Endothelial cell of umbilical vein (primary cell): ENCODE data around the gene SLC1A6. TPM values are rescaled to one million over a fixed set of nuclear protein-coding genes. Genes with fewer than 3 reads are reported as not detected.

Source experiments
- BruUV-seq: library from RNA; stranded (reverse); fragments of 400-500 nt; replicated peaks from 2 replicates; lab custom pipeline; 2021; lab: Mats Ljungman, UMichigan
- CTCF ChIA-PET: fragments of 300-600, 350-600 bp; sonication (Branson Sonifier 250); formaldehyde crosslinking; loops from one replicate; lab custom pipeline; 2021; ENCODE audit warnings: antibody characterized with exemption, inconsistent platforms; lab: Charles Lee
- POLR2A ChIA-PET: fragments of 300-600, 350-600 bp; sonication (Branson Sonifier 250); formaldehyde crosslinking; loops from one replicate; lab custom pipeline; 2021; ENCODE audit warnings: antibody characterized with exemption, inconsistent platforms; lab: Charles Lee
- DNase-seq: peaks from one replicate; pipeline ENCODE4 v3.0.0-alpha.2; 2011; ENCODE audit warnings: low read depth, low spot score
- FAIRE-seq: peaks from 2 replicates; lab custom pipeline; 2011; peaks lifted over from hg19 to GRCh38; lab: Jason Lieb, UNC
- H2AFZ ChIP-seq: 2 replicates; pipeline ENCODE4 v1.6.0; 2012; ENCODE audit warnings: low read depth, low read length, control low read depth, inconsistent platforms
- H3K27ac ChIP-seq: 2 replicates; pipeline ENCODE4 v1.5.1; 2011; ENCODE audit warnings: low read depth, mild to moderate bottlenecking, control low read depth, low read length, moderate library complexity; ENCODE audit not compliant: insufficient read depth
- H3K27me3 ChIP-seq, 2 experiments: 2 replicates each; pipeline versions ENCODE4 v1.6.0 to v1.6.1; 2011; ENCODE audit warnings: low read length in 2 of 2, mixed read lengths in 1 of 2; ENCODE audit not compliant: control insufficient read depth in 2 of 2, insufficient read depth in 2 of 2
- H3K36me3 ChIP-seq, 2 experiments: 2 replicates in 1 of 2; 3 replicates in 1 of 2; pipeline ENCODE4 v1.5.1; 2011; ENCODE audit warnings: low read length in 2 of 2, mild to moderate bottlenecking in 1 of 2, moderate library complexity in 1 of 2; ENCODE audit not compliant: control insufficient read depth in 2 of 2, insufficient read depth in 2 of 2; ENCODE audit errors: extremely low read depth in 1 of 2
- H3K4me1 ChIP-seq: 3 replicates; pipeline ENCODE4 v1.5.1; 2011; ENCODE audit warnings: mild to moderate bottlenecking, low read length; ENCODE audit not compliant: control insufficient read depth, insufficient read depth; ENCODE audit errors: extremely low read depth
- H3K4me2 ChIP-seq: 2 replicates; pipeline ENCODE4 v1.6.1; 2011; ENCODE audit warnings: low read length, control low read depth, mixed read lengths; ENCODE audit not compliant: insufficient read depth
- H3K4me3 ChIP-seq, 3 experiments: fragments of 200-600 bp in 1 of 3; sonication (generic), shearing (Covaris generic) in 1 of 3; replicated peaks in 1 of 3; 2 replicates each; pipeline ENCODE4 v1.5.1; 2011 to 2016; ENCODE audit warnings: control low read depth in 3 of 3, low read length in 3 of 3, mild to moderate bottlenecking in 2 of 3, inconsistent platforms in 1 of 3, low read depth in 1 of 3, moderate library complexity in 1 of 3; ENCODE audit not compliant: insufficient read depth in 1 of 3
- H3K79me2 ChIP-seq: 2 replicates; pipeline ENCODE4 v1.6.0; 2012; ENCODE audit warnings: low read length, inconsistent platforms; ENCODE audit not compliant: control insufficient read depth, insufficient read depth
- H3K9ac ChIP-seq: replicated peaks from 2 replicates; pipeline ENCODE3; 2011; ENCODE audit warnings: low read length, control low read depth; ENCODE audit not compliant: insufficient read depth; ENCODE audit errors: extremely low read depth
- H3K9me1 ChIP-seq: replicated peaks from 3 replicates; pipeline ENCODE4 v1.6.0; 2011; ENCODE audit warnings: mild to moderate bottlenecking, low read length; ENCODE audit not compliant: control insufficient read depth, insufficient read depth; ENCODE audit errors: extremely low read depth
- H3K9me3 ChIP-seq: replicated peaks from 2 replicates; pipeline ENCODE4 v1.5.1; 2012; ENCODE audit warnings: low read length, inconsistent platforms; ENCODE audit not compliant: control insufficient read depth, insufficient read depth
- H4K20me1 ChIP-seq: replicated peaks from 2 replicates; pipeline ENCODE3; 2011; ENCODE audit warnings: mild to moderate bottlenecking, low read length; ENCODE audit not compliant: control insufficient read depth, insufficient read depth; ENCODE audit errors: extremely low read depth
- CTCF ChIP-seq, 2 donors: IDR thresholded peaks; 1 replicate in 1 of 2; 2 replicates in 1 of 2; pipeline ENCODE4 v1.5.1; 2011; ENCODE audit warnings: low read length in 2 of 2, mild to moderate bottlenecking in 2 of 2, moderate library complexity in 2 of 2, control low read depth in 1 of 2, inconsistent platforms in 1 of 2, low read depth in 1 of 2; ENCODE audit not compliant: insufficient read depth in 1 of 2; ENCODE audit errors: extremely low read depth in 1 of 2
- EZH2 ChIP-seq: IDR thresholded peaks from 2 replicates; pipeline ENCODE4 v1.6.1; 2012; ENCODE audit warnings: borderline replicate concordance, low read depth, mild to moderate bottlenecking, moderate library complexity, low read length, inconsistent platforms; ENCODE audit not compliant: severe bottlenecking
- FOS ChIP-seq: IDR thresholded peaks from 2 replicates; pipeline ENCODE4 v1.6.1; 2011; ENCODE audit warnings: mild to moderate bottlenecking, low read length, moderate library complexity, borderline replicate concordance; ENCODE audit not compliant: insufficient read depth
- GATA2 ChIP-seq: IDR thresholded peaks from 2 replicates; pipeline ENCODE4 v1.7.0; 2011; ENCODE audit warnings: low read depth, mild to moderate bottlenecking, moderate library complexity, mixed read lengths, low read length; ENCODE audit not compliant: insufficient read length, insufficient read depth
- JUN ChIP-seq: IDR thresholded peaks from 2 replicates; pipeline ENCODE4 v1.6.1; 2011; ENCODE audit warnings: borderline replicate concordance, low read depth; ENCODE audit not compliant: insufficient read length, insufficient read depth
- MAX ChIP-seq: IDR thresholded peaks from 2 replicates; pipeline ENCODE4 v1.6.1; 2011; ENCODE audit not compliant: insufficient read depth, insufficient read length
- MYC ChIP-seq: IDR thresholded peaks from one replicate; pipeline ENCODE4 v1.6.1; 2011; ENCODE audit warnings: mild to moderate bottlenecking, low read depth, low read length
- POLR2A ChIP-seq: IDR thresholded peaks from 2 replicates; pipeline ENCODE4 v1.6.1; 2012; ENCODE audit warnings: low read depth, mild to moderate bottlenecking, control low read depth, low read length
- POLR2AphosphoS5 ChIP-seq: IDR thresholded peaks from 2 replicates; pipeline ENCODE4 v1.6.1; 2012; ENCODE audit warnings: low read depth, mild to moderate bottlenecking, control low read depth, low read length, moderate library complexity; ENCODE audit not compliant: insufficient read depth
- dilution Hi-C: fragments of 300-500 bp; cut with MboI; formaldehyde crosslinking; loops from one replicate; pipeline ENCODE4 v1.15.0; 2019; ENCODE audit warnings: low sequenced_read_pairs; ENCODE audit not compliant: extremely low pct_ligation_motif_present
- intact Hi-C: fragments of 100-400 bp; cut with micrococcal nuclease; formaldehyde crosslinking; loops from one replicate; pipeline ENCODE4 v1.10.0; 2022
- polyA plus RNA-seq, 4 experiments: library from polyadenylated mRNA; depleted of rRNA in 3 of 4; stranded (reverse) in 3 of 4; unstranded in 1 of 4; fragments of >200 nt; gene quantifications; 2 replicates each; pipeline versions ENCODE4 v1.2.1 to v1.2.3, GENCODE V29; 2011 to 2012; ENCODE audit warnings: missing spikeins in 1 of 4
- total RNA-seq: library from RNA; stranded (reverse); gene quantifications from 2 replicates; pipeline ENCODE4 v1.2.3, GENCODE V29; 2021

SLC1A6 gene
- total and polyA plus RNA-seq, 2 donors (not counting 3 experiments of a cell fraction or from before 2014, with no cell fraction given), result not detected

GRCh38 chr19:14961956-14962685, 17.5 kb downstream of the SLC1A6 start:
- TF ChIP-seq POLR2AphosphoS5 (no peak), POLR2A (no peak), FOS (no peak), JUN (no peak), GATA2 (no peak), MAX (no peak), EZH2 (no peak), MYC (no peak), CTCF (IDR thresholded peaks at IDR 0.05; ENCODE audit: extremely low read depth in 1 of 2, insufficient read depth in 1 of 2, low read depth in 1 of 2, low read length in 2 of 2) (no peak)
- DNase-seq (no peak), FAIRE-seq (no peak)
- ChIA-PET POLR2A (no interaction called here), CTCF (no interaction called here)
- Histone ChIP-seq H2AFZ (no peak overlapping the region), H4K20me1 (no peaks in the 10 kb centered on the region), H3K9me3 (peaks cover 5% of the 10 kb centered on the region), H3K9me1 (no peaks in the 10 kb centered on the region), H3K36me3 (no peaks in the 10 kb centered on the region), H3K9ac (no peak overlapping the region), H3K79me2 (no peaks in the 10 kb centered on the region), H3K27ac (no peak overlapping the region), H3K4me1 (no peaks in the 10 kb centered on the region), H3K27me3 (no peaks in the 10 kb centered on the region), H3K4me3 (no peak overlapping the region), H3K4me2 (no peak overlapping the region)
- dilution Hi-C loops (no loop called here), intact Hi-C loops (no loop called here)
- BruUV-seq, result no TSS peak
